Lower leg skin (tissue), 3 donors: Measurements from ENCODE around the gene PIRT.

Experiments
- CTCF ChIP-seq, 3 donors: fragments of 450-650 bp; IDR thresholded peaks; one replicate each; pipeline ENCODE4 v1.5.1; 2016; ENCODE audit warnings: antibody characterized with exemption in 3 of 3, mild to moderate bottlenecking in 3 of 3, moderate library complexity in 2 of 3
- POLR2A ChIP-seq, 2 donors: fragments of 450-650 bp; IDR thresholded peaks; one replicate each; pipeline ENCODE4 v1.6.1; 2016 to 2017; ENCODE audit warnings: antibody characterized with exemption in 2 of 2, mild to moderate bottlenecking in 1 of 2, moderate library complexity in 1 of 2

- TF ChIP-seq CTCF (IDR thresholded peaks at IDR 0.05) (no peak), POLR2A (IDR thresholded peaks at IDR 0.05) (no peak)
Measured at GRCh38 chr17:10815319-10815718, 22.6 kb downstream of the PIRT start.
